IMR-90 (cell line): Measurements from ENCODE around the gene FAM174B. TPM values are rescaled to one million over a fixed set of nuclear protein-coding genes. Genes with fewer than 3 reads are reported as not detected.

Experiments used
- ATAC-seq: fragments of 200-7000 bp; cut with Tn5 transposase; 2 replicates; pipeline ENCODE4 v1.9.1; 2020; ENCODE audit warnings: low read depth, mild to moderate bottlenecking, moderate library complexity
- BruUV-seq: library from RNA; stranded (reverse); fragments of 400-500 nt; replicated peaks from 2 replicates; lab custom pipeline; 2021; lab: Mats Ljungman, UMichigan
- CTCF ChIA-PET: fragments of 300-600 bp; formaldehyde crosslinking; extraction: SDS; loops from one replicate; lab custom pipeline; 2021; ENCODE audit warnings: antibody characterized with exemption; lab: Yijun Ruan, JAX
- POLR2A ChIA-PET: fragments of 300-600 bp; sonication (Branson Sonifier 250); formaldehyde crosslinking; loops from one replicate; lab custom pipeline; 2022; ENCODE audit warnings: antibody characterized with exemption; ENCODE audit not compliant: unreplicated experiment; lab: Charles Lee
- DNase-seq: peaks from one replicate; pipeline ENCODE4 v3.0.0; 2013
- H2AFZ ChIP-seq: replicated peaks from 2 replicates; pipeline ENCODE3; 2013; ENCODE audit warnings: low read length, mild to moderate bottlenecking; ENCODE audit not compliant: poor library complexity
- H2AK5ac ChIP-seq: 2 replicates; pipeline ENCODE4 v1.6.1; 2013; ENCODE audit warnings: low read depth, low read length, inconsistent platforms
- H2AK9ac ChIP-seq: replicated peaks from 2 replicates; pipeline ENCODE3; 2013; ENCODE audit warnings: mild to moderate bottlenecking, low read depth, low read length, moderate library complexity; ENCODE audit not compliant: poor library complexity
- H2BK120ac ChIP-seq: 2 replicates; pipeline ENCODE4 v1.6.1; 2013; ENCODE audit warnings: low read depth, low read length, inconsistent platforms
- H2BK15ac ChIP-seq: 3 replicates; pipeline ENCODE4 v1.6.1; 2013; ENCODE audit warnings: low read depth, low read length, inconsistent platforms
- H2BK20ac ChIP-seq: 2 replicates; pipeline ENCODE4 v1.6.1; 2013; ENCODE audit warnings: low read depth, mild to moderate bottlenecking, inconsistent platforms, low read length, moderate library complexity
- H2BK5ac ChIP-seq: 2 replicates; pipeline ENCODE4 v1.6.1; 2013; ENCODE audit warnings: mild to moderate bottlenecking, low read depth, low read length, inconsistent platforms; ENCODE audit not compliant: poor library complexity, severe bottlenecking
- H3K14ac ChIP-seq: replicated peaks from 2 replicates; pipeline ENCODE4 v1.6.1; 2013; ENCODE audit warnings: low read depth, low read length, inconsistent platforms
- H3K18ac ChIP-seq: 2 replicates; pipeline ENCODE4 v1.6.1; 2013; ENCODE audit warnings: low read depth, low read length, control low read depth
- H3K23ac ChIP-seq: 2 replicates; pipeline ENCODE4 v1.6.1; 2013; ENCODE audit warnings: low read depth, low read length, inconsistent platforms
- H3K27ac ChIP-seq: 2 replicates; pipeline ENCODE4 v1.5.1; 2013; ENCODE audit warnings: mild to moderate bottlenecking, control low read depth, low read length; ENCODE audit not compliant: insufficient read depth
- H3K27me3 ChIP-seq: 2 replicates; pipeline ENCODE4 v1.6.1; 2013; ENCODE audit warnings: low read length; ENCODE audit not compliant: control insufficient read depth, insufficient read depth
- H3K36me3 ChIP-seq: 2 replicates; pipeline ENCODE4 v1.6.1; 2013; ENCODE audit warnings: low read length, mixed read lengths; ENCODE audit not compliant: control insufficient read depth, insufficient read depth
- H3K4ac ChIP-seq: 2 replicates; pipeline ENCODE4 v1.6.1; 2013; ENCODE audit warnings: low read depth, low read length, inconsistent platforms
- H3K4me1 ChIP-seq: 2 replicates; pipeline ENCODE4 v1.6.1; 2013; ENCODE audit warnings: low read length, mixed read lengths; ENCODE audit not compliant: control insufficient read depth, insufficient read depth
- H3K4me2 ChIP-seq: 2 replicates; pipeline ENCODE4 v1.6.1; 2013; ENCODE audit warnings: low read depth, mild to moderate bottlenecking, control low read depth, low read length, moderate library complexity
- H3K4me3 ChIP-seq: 2 replicates; pipeline ENCODE4 v1.5.1; 2013; ENCODE audit warnings: low read depth, mild to moderate bottlenecking, control low read depth, low read length, moderate library complexity; ENCODE audit not compliant: insufficient read depth
- H3K56ac ChIP-seq: 2 replicates; pipeline ENCODE4 v1.6.1; 2013; ENCODE audit warnings: low read length, inconsistent platforms; ENCODE audit not compliant: insufficient read depth; ENCODE audit errors: extremely low read depth
- H3K79me1 ChIP-seq, 2 experiments: 2 replicates each; pipeline ENCODE4 v1.6.1; 2013; ENCODE audit warnings: low read length in 2 of 2, inconsistent platforms in 1 of 2, low read depth in 1 of 2
- H3K9ac ChIP-seq: 2 replicates; pipeline ENCODE4 v1.6.1; 2013; ENCODE audit warnings: low read depth, low read length, control low read depth
- H3K9me1 ChIP-seq: 2 replicates; pipeline ENCODE4 v1.6.1; 2013; ENCODE audit warnings: low read length, inconsistent platforms; ENCODE audit not compliant: insufficient read depth
- H3K9me3 ChIP-seq: 2 replicates; pipeline ENCODE4 v1.6.1; 2013; ENCODE audit warnings: low read length; ENCODE audit not compliant: control insufficient read depth, insufficient read depth
- H4K20me1 ChIP-seq: 2 replicates; pipeline ENCODE4 v1.6.1; 2013; ENCODE audit warnings: low read length, inconsistent platforms; ENCODE audit not compliant: insufficient read depth
- H4K5ac ChIP-seq: 2 replicates; pipeline ENCODE4 v1.6.1; 2013; ENCODE audit warnings: mild to moderate bottlenecking, low read depth, low read length, control low read depth
- H4K8ac ChIP-seq, 2 experiments: 2 replicates each; pipeline ENCODE4 v1.6.1; 2013; ENCODE audit warnings: low read depth in 2 of 2, low read length in 2 of 2, control low read depth in 1 of 2, inconsistent platforms in 1 of 2
- H4K91ac ChIP-seq: 2 replicates; pipeline ENCODE4 v1.6.1; 2013; ENCODE audit warnings: low read depth, low read length, inconsistent platforms; ENCODE audit not compliant: insufficient read depth
- BHLHE40 ChIP-seq: fragments of 150-350 bp; IDR thresholded peaks from 2 replicates; pipeline ENCODE4 v1.6.1; 2016; ENCODE audit warnings: mild to moderate bottlenecking, low read depth, low read length
- CEBPB ChIP-seq: IDR thresholded peaks from 2 replicates; pipeline ENCODE4 v1.6.1; 2012; ENCODE audit warnings: low read depth, low read length, improper control_type of control experiment
- NFE2L2 ChIP-seq: fragments of 150-350 bp; IDR thresholded peaks from 2 replicates; pipeline ENCODE4 v1.6.1; 2016; ENCODE audit warnings: low read depth, mild to moderate bottlenecking, low read length
- WGBS, 2 experiments: methylation state at CpG; one replicate each; pipeline versions ENCODE4 v1.1.5 to v1.1.7; 2013; ENCODE audit warnings: missing lambda C conversion rate in 2 of 2; ENCODE audit not compliant: insufficient read length in 1 of 2; ENCODE audit errors: extremely low coverage in 2 of 2; 5-methylcytosine and 5-hydroxymethylcytosine counted together
- dilution Hi-C: fragments of 300-500 bp; cut with HindIII; formaldehyde crosslinking; loops from one replicate; pipeline ENCODE4 v1.14.3; 2018; ENCODE audit warnings: low sequenced_read_pairs; ENCODE audit not compliant: unreplicated experiment
- in situ Hi-C: fragments of 300-500 bp; cut with MboI; formaldehyde crosslinking; loops from 3 replicates; pipeline ENCODE4 v1.14.3; 2019; ENCODE audit warnings: low sequenced_read_pairs, inconsistent platforms, mixed read lengths
- intact Hi-C: fragments of 100-400 bp; cut with micrococcal nuclease; formaldehyde crosslinking; loops from 2 replicates; pipeline ENCODE4 v1.10.0; 2022
- polyA plus RNA-seq, 3 experiments: library from polyadenylated mRNA; depleted of rRNA; stranded (reverse); fragments of >200 nt; gene quantifications; 2 replicates each; pipeline ENCODE4 v1.2.3, GENCODE V29; 2012; ENCODE audit warnings: low replicate concordance in 1 of 3
- total RNA-seq: library from RNA; depleted of rRNA; stranded (reverse); fragments of >200 nt; gene quantifications from 2 replicates; pipeline ENCODE4 v1.2.3, GENCODE V29; 2012

FAM174B gene
- total and polyA plus RNA-seq, 2 of the 4 experiments (the other 2 are of a cell fraction): 0.18 to 0.56 TPM

DNA sequence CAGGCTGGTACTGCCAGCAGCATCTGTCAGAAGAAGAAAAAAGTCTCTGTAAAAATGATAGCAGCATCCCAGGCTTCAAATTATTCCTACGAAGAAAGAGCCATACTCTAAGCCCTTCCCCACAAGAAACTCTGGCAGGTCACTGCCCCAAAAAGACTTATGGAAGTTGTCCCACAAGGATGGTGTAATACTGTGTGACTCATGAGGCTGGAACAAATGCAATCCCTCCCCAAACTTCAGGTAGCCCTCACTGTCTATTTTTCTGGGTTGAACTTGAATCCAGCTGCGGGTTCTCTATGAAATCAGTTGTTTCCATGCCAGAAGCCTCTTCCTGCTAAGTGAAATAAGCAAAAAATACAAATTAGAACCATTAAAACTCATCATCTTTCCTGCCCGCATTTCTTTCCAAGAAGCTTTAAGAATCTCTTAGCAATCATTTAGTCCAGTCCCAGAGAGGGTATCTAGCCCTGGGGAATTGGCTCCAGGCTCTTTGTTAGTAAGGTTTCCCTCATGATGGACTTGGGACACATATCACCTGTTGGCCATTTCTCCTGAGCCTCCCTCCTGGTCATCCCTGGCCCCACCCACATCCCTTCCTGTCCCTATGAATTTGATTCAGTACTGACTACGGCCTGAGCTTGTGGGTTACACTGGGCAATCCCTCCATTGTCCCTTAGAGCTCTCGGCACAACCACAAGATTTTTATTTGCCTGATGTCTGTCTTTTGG lies 51.7 kb downstream of the FAM174B start:
- Histone ChIP-seq H4K91ac (no peak overlapping the region), H3K4me1 (no peaks in the 10 kb centered on the region), H4K8ac (no peak overlapping the region), H3K4me2 (no peak overlapping the region), H3K56ac (no peak overlapping the region), H2AK5ac (no peak overlapping the region), H2BK5ac (no peak overlapping the region), H3K79me1 (no peaks in the 10 kb centered on the region), H3K9me3 (no peaks in the 10 kb centered on the region), H3K23ac (no peak overlapping the region), H2AK9ac (no peak overlapping the region), H3K4ac (no peak overlapping the region), H3K9me1 (no peaks in the 10 kb centered on the region), H3K36me3 (no peaks in the 10 kb centered on the region), H2BK15ac (no peak overlapping the region), H4K20me1 (no peaks in the 10 kb centered on the region), H3K27ac (no peak overlapping the region), H4K5ac (no peak overlapping the region), H3K14ac (no peak overlapping the region), H3K18ac (no peak overlapping the region), H2AFZ (no peak overlapping the region), H3K27me3 (peaks cover 2% of the 10 kb centered on the region; the same call in 1 of the 2 replicates), H2BK120ac (no peak overlapping the region), H2BK20ac (no peak overlapping the region), H3K9ac (no peak overlapping the region), H3K4me3 (no peak overlapping the region)
- in situ Hi-C loops: no loop called here
- ChIA-PET POLR2A (no interaction called here), CTCF (no interaction called here)
- ATAC-seq: no peak
- dilution Hi-C loops: no loop called here
- intact Hi-C loops: no loop called here
- WGBS, 2 experiments: 83% methylated on average over 1 of the region's 5 CpGs; no CpG with 5 or more reads in 1 of the 2 experiments
- BruUV-seq: no TSS peak
- DNase-seq: no peak
- TF ChIP-seq NFE2L2 (no peak), CEBPB (no peak), BHLHE40 (no peak)
